Glutamatergic neuron (in vitro differentiated cells): ENCODE data around the gene DLX2. TPM values are rescaled to one million over a fixed set of nuclear protein-coding genes. Genes with fewer than 3 reads are reported as not detected.

Experiments used
- DNase-seq: peaks from one replicate; pipeline ENCODE4 v3.0.0; 2022
- H3K27ac Mint-ChIP-seq: one replicate; pipeline ENCODE4 v1.8.0; 2020; ENCODE audit warnings: mild to moderate bottlenecking, mixed read lengths, inconsistent platforms; ENCODE audit not compliant: unreplicated experiment
- H3K27me3 Mint-ChIP-seq: one replicate; pipeline ENCODE4 v1.8.0; 2020; ENCODE audit warnings: mild to moderate bottlenecking, moderate library complexity, mixed read lengths, inconsistent platforms; ENCODE audit not compliant: unreplicated experiment
- H3K36me3 Mint-ChIP-seq: one replicate; pipeline ENCODE4 v1.8.0; 2020; ENCODE audit warnings: mild to moderate bottlenecking, mixed read lengths, inconsistent platforms; ENCODE audit not compliant: unreplicated experiment
- H3K4me1 Mint-ChIP-seq: one replicate; pipeline ENCODE4 v1.8.0; 2020; ENCODE audit warnings: mild to moderate bottlenecking, low read depth, mixed read lengths, inconsistent platforms; ENCODE audit not compliant: unreplicated experiment
- H3K4me3 Mint-ChIP-seq: one replicate; pipeline ENCODE4 v1.8.0; 2020; ENCODE audit warnings: mild to moderate bottlenecking, mixed read lengths, inconsistent platforms; ENCODE audit not compliant: unreplicated experiment
- H3K9me3 Mint-ChIP-seq: one replicate; pipeline ENCODE4 v1.8.0; 2020; ENCODE audit warnings: mild to moderate bottlenecking, moderate library complexity, mixed read lengths, inconsistent platforms; ENCODE audit not compliant: unreplicated experiment
- total RNA-seq: library from RNA; stranded (reverse); fragmentation: NEBNext Ultra II Directional; extraction: Animal tissue kit (Norgen Biotek cat#: 25700); gene quantifications from one replicate; pipeline ENCODE4 v1.2.1, GENCODE V29; 2021; ENCODE audit not compliant: unreplicated experiment
- TF ChIP-seq, protein P1 (sequence below): fragments of 200-600 bp; sonication (generic); IDR thresholded peaks from one replicate; pipeline ENCODE4 v1.5.0; 2021; ENCODE audit not compliant: partially characterized antibody, unreplicated experiment

Gene DLX2
- total RNA-seq, 1 donor from 2014 or later = 1.4 TPM

DNA sequence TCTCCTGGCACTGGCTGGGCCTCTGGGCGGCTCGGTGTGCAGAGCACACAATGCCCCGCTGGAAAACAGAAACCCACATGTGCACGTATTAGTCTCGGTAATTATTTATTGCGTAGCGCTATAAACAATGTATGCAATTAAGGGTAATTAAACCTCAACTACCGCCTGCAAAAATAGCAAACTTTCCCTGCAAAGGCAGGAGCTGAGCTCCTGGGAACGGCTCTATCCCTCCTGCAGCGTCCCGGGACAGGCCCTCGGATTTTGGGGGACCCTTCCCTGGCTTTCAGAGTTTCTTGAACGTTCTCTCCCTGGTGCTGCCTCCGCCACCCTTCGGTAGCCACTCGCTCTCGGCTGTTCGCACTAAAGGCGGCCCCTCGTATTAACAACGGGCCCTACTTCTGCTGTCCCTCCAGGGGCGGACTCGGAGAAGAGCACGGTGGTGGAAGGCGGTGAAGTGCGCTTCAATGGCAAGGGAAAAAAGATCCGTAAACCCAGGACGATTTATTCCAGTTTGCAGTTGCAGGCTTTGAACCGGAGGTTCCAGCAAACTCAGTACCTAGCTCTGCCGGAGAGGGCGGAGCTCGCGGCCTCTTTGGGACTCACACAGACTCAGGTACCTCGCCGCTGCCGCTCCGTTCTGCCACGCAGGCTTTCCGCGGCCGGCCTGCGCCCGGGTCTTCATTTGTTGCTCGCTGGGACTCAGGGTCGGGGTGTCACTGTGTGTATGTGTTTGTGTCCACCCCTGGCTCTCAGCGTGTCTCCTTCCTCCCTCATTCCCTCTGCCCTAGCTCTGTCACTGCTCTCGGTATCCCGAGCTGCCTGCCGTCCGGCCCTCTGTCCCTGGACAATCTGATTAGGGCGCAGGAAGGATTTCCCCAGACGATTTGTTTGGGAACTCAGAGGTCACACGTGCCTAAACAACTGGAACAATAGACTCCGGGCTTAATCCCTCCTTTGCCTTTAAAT, 16.2 kb downstream of the DLX2 start:
- peaks cover 28% of the 10 kb centered on the region for H3K4me1 Mint-ChIP-seq
- H3K27ac Mint-ChIP-seq = no peak overlapping the region
- TF ChIP-seq, protein P1, sequence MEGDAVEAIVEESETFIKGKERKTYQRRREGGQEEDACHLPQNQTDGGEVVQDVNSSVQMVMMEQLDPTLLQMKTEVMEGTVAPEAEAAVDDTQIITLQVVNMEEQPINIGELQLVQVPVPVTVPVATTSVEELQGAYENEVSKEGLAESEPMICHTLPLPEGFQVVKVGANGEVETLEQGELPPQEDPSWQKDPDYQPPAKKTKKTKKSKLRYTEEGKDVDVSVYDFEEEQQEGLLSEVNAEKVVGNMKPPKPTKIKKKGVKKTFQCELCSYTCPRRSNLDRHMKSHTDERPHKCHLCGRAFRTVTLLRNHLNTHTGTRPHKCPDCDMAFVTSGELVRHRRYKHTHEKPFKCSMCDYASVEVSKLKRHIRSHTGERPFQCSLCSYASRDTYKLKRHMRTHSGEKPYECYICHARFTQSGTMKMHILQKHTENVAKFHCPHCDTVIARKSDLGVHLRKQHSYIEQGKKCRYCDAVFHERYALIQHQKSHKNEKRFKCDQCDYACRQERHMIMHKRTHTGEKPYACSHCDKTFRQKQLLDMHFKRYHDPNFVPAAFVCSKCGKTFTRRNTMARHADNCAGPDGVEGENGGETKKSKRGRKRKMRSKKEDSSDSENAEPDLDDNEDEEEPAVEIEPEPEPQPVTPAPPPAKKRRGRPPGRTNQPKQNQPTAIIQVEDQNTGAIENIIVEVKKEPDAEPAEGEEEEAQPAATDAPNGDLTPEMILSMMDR = no peak
- peaks cover 24% of the 10 kb centered on the region for H3K9me3 Mint-ChIP-seq
- peak; percentile 61 for DNase-seq
- H3K36me3 Mint-ChIP-seq = no peaks in the 10 kb centered on the region
- peak overlapping the region; percentile 76 for H3K4me3 Mint-ChIP-seq
- H3K27me3 Mint-ChIP-seq = peaks cover 59% of the 10 kb centered on the region

GRCh38 chr2:172085460-172086159, 17.1 kb downstream of the DLX2 start, which contains the start of gene DLX1:
TSS of gene DLX1 (plus strand) at chr2:172085507. CDS start at chr2:172085678, 171 bp downstream.
- H3K4me1 Mint-ChIP-seq = peaks cover 28% of the 10 kb centered on the region
- no peaks in the 10 kb centered on the region for H3K36me3 Mint-ChIP-seq

DNA sequence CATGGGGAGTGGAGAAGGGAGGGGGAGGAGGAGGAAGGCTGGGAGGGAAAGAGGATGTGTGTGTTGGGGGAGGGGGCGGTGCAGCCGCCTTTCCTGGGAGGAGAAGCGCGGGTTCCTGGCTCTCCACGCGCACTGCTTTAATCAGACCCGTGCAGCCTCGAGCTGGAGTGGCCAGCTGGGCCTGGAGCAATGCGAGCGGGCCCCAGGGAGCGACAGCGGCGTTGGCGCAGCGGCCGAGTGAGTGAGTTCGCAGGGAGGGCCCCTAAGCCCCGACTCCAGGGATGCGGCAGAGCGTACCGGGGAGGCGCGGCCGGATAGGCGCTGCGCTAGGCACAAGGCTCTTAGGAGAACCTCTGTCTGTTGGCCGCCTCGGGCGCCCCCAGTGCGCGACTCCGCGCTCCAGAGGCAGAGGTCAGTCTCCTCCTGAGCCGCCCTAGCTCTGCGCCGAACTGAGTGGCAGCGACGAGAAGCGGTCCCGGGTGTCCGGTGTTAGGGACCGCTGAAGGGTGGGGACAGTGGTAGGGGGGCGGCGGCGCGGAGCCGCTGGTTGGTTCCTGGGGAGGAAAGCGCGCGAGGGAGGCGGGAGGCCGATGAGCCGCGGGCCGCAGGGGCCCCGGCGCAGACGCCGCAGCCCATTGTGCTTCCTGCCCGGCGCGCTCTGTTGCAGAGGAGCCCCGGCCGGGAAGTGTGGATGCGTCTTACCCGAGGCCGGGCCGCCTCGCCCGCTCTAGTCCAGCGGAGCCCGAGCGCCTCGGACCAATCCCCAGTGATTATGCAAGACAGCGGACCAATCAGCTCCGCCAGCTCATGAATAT, 17.8 kb downstream of the DLX2 start:
- Mint-ChIP-seq H3K27me3 (peaks cover 57% of the 10 kb centered on the region), H3K4me3 (peak overlapping the region; percentile 90), H3K36me3 (no peaks in the 10 kb centered on the region), H3K27ac (no peak overlapping the region), H3K9me3 (peaks cover 24% of the 10 kb centered on the region), H3K4me1 (peaks cover 31% of the 10 kb centered on the region)
- TF ChIP-seq, protein P1 = no peak
- DNase-seq = peak; percentile 91

More at GRCh38 chr2:172085460-172086159, 17.1 kb downstream of the DLX2 start, which contains the start of gene DLX1:
- Mint-ChIP-seq H3K27me3 (peaks cover 58% of the 10 kb centered on the region), H3K9me3 (peaks cover 23% of the 10 kb centered on the region), H3K4me3 (peak within 1 kb of the TSS; percentile 90), H3K27ac (peak within 1 kb of the TSS; percentile 17)
- TF ChIP-seq, protein P1 = no peak
- no peak for DNase-seq

DNA sequence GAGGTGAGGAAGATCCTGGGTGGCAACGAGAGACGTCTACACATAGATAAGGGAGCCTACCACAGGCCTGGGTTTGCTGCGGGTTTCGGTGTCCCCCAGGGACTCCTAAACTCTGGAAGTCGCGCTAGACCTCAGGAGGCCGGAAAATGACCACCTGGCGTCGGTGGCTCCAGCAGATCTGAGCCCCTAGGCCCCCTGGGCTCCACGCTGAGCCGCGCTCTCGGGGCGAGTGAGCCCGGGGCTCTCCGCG, 18.4 kb downstream of the DLX2 start:
- peaks cover 22% of the 10 kb centered on the region for H3K9me3 Mint-ChIP-seq
- no peak overlapping the region for H3K27ac Mint-ChIP-seq
- H3K4me3 Mint-ChIP-seq = peak overlapping the region; percentile 90

More for the DNA sequence above, 18.4 kb downstream of the DLX2 start:
- DNase-seq = peak; percentile 23
- Mint-ChIP-seq H3K27me3 (peaks cover 57% of the 10 kb centered on the region), H3K4me1 (peaks cover 31% of the 10 kb centered on the region), H3K36me3 (no peaks in the 10 kb centered on the region)
- TF ChIP-seq, protein P1 = no peak
